HepG2 (cell line): Measurements from ENCODE around the gene CFAP97D1. TPM values are rescaled to one million over a fixed set of nuclear protein-coding genes. Genes with fewer than 3 reads are reported as not detected.

Experiments used
- ARID2 ChIP-seq: sonication (generic); formaldehyde crosslinking; IDR thresholded peaks from 2 replicates; pipeline ENCODE4 v1.8.1; 2022; ENCODE audit warnings: mild to moderate bottlenecking, missing genetic modification reagents, borderline replicate concordance
- HDAC1 ChIP-seq: sonication (generic); formaldehyde crosslinking; IDR thresholded peaks from 2 replicates; pipeline ENCODE4 v1.5.1; 2020; ENCODE audit warnings: mild to moderate bottlenecking, missing genetic modification reagents
- HOXD1 ChIP-seq: sonication (generic); formaldehyde crosslinking; IDR thresholded peaks from 2 replicates; pipeline ENCODE4 v1.5.0; 2020; ENCODE audit warnings: missing genetic modification reagents
- RARA ChIP-seq: IDR thresholded peaks from 2 replicates; pipeline ENCODE4 v1.6.1; 2016; ENCODE audit warnings: missing genetic modification reagents, missing compliant biosample characterization
- RARG ChIP-seq: sonication (generic); formaldehyde crosslinking; IDR thresholded peaks from 2 replicates; pipeline ENCODE4 v1.4.0; 2020; ENCODE audit warnings: low read depth, mild to moderate bottlenecking, missing genetic modification reagents
- RFX1 ChIP-seq: fragments of 450-650 bp; IDR thresholded peaks from 2 replicates; pipeline ENCODE4 v1.6.1; 2017
- SMAD1 ChIP-seq: sonication (generic); formaldehyde crosslinking; IDR thresholded peaks from 2 replicates; pipeline ENCODE4 v1.4.0; 2020; ENCODE audit warnings: missing genetic modification reagents, low read depth, mild to moderate bottlenecking, borderline replicate concordance
- SP5 ChIP-seq: IDR thresholded peaks from 2 replicates; pipeline ENCODE4 v1.6.1; 2016; ENCODE audit warnings: low read depth, borderline replicate concordance
- THAP11 ChIP-seq: IDR thresholded peaks from 2 replicates; pipeline ENCODE4 v1.6.1; 2016; ENCODE audit warnings: missing biosample characterization, missing genetic modification reagents
- TOPORS ChIP-seq: sonication (generic); formaldehyde crosslinking; IDR thresholded peaks from 2 replicates; pipeline ENCODE4 v1.8.0; 2023; ENCODE audit warnings: mild to moderate bottlenecking, missing genetic modification reagents
- U2AF2 ChIP-seq: fragments of 200-400 bp; formaldehyde crosslinking; IDR thresholded peaks from 2 replicates; pipeline ENCODE4 v1.6.1; 2017; ENCODE audit warnings: low read depth, mild to moderate bottlenecking, low read length
- ZBTB7A ChIP-seq: sonication (generic); formaldehyde crosslinking; IDR thresholded peaks from 2 replicates; pipeline ENCODE4 v1.8.0; 2022; ENCODE audit warnings: mild to moderate bottlenecking, missing genetic modification reagents
- ZFP90 ChIP-seq: sonication (generic); formaldehyde crosslinking; IDR thresholded peaks from 2 replicates; pipeline ENCODE4 v1.8.0; 2022; ENCODE audit warnings: missing genetic modification reagents, mild to moderate bottlenecking, inconsistent platforms, borderline replicate concordance
- ZMAT3 ChIP-seq: sonication (generic); formaldehyde crosslinking; conservative IDR thresholded peaks from 2 replicates; pipeline ENCODE4 v1.7.0; 2021; ENCODE audit warnings: missing genetic modification reagents
- ZNF333 ChIP-seq: sonication (generic); formaldehyde crosslinking; IDR thresholded peaks from 2 replicates; pipeline ENCODE4 v1.4.0; 2020; ENCODE audit warnings: mild to moderate bottlenecking, missing genetic modification reagents, borderline replicate concordance
- ZNF564 ChIP-seq: sonication (generic); formaldehyde crosslinking; IDR thresholded peaks from 2 replicates; pipeline ENCODE4 v1.8.1; 2023; ENCODE audit warnings: mild to moderate bottlenecking, missing genetic modification reagents
- ZNF598 ChIP-seq: sonication (generic); formaldehyde crosslinking; IDR thresholded peaks from 2 replicates; pipeline ENCODE4 v1.5.1; 2020; ENCODE audit warnings: mild to moderate bottlenecking, missing genetic modification reagents, borderline replicate concordance
- ZNF614 ChIP-seq: IDR thresholded peaks from 2 replicates; pipeline ENCODE4 v1.6.1; 2018; ENCODE audit warnings: missing biosample characterization, missing genetic modification reagents, inconsistent platforms, borderline replicate concordance
- ZNF629 ChIP-seq: sonication (generic); formaldehyde crosslinking; conservative IDR thresholded peaks from 2 replicates; pipeline ENCODE4 v1.5.0; 2020; ENCODE audit warnings: missing genetic modification reagents
- ZNF678 ChIP-seq: sonication (generic); formaldehyde crosslinking; IDR thresholded peaks from 2 replicates; pipeline ENCODE4 v1.4.0; 2020; ENCODE audit warnings: mild to moderate bottlenecking, missing genetic modification reagents
- ZNF776 ChIP-seq: sonication (generic); formaldehyde crosslinking; IDR thresholded peaks from 2 replicates; pipeline ENCODE4 v1.4.0; 2020; ENCODE audit warnings: mild to moderate bottlenecking, missing genetic modification reagents
- ZNF777 ChIP-seq: sonication (generic); formaldehyde crosslinking; IDR thresholded peaks from 2 replicates; pipeline ENCODE4 v1.4.0; 2020; ENCODE audit warnings: missing genetic modification reagents
- polyA plus RNA-seq, 8 experiments: library from polyadenylated mRNA; depleted of rRNA in 3 of 8; stranded (reverse) in 7 of 8; unstranded in 1 of 8; fragments of >200 nt; fragmentation: Illumina TruSeq in 4 of 8; extraction: Trizol in 4 of 8; gene quantifications; 2 replicates each; pipeline versions ENCODE4 v1.2.1 to v1.2.3, GENCODE V29; 2011 to 2016; ENCODE audit warnings: low read depth in 4 of 8, missing spikeins in 1 of 8, mixed read lengths in 1 of 8; ENCODE audit not compliant: insufficient read depth in 1 of 8
- total RNA-seq, 5 experiments: library from RNA; depleted of rRNA; stranded (reverse); fragments of >200 nt; fragmentation: Illumina TruSeq; extraction: Trizol; gene quantifications; 2 replicates each; pipeline ENCODE4 v1.2.3, GENCODE V29; 2016; ENCODE audit warnings: low read depth in 1 of 5
- TF ChIP-seq, protein P1 (sequence below): sonication (generic); formaldehyde crosslinking; IDR thresholded peaks from 2 replicates; pipeline ENCODE4 v1.5.0; 2020; ENCODE audit warnings: mild to moderate bottlenecking, missing genetic modification reagents
- TF ChIP-seq, protein P2 (sequence below): sonication (generic); formaldehyde crosslinking; IDR thresholded peaks from 2 replicates; pipeline ENCODE4 v1.5.1; 2020; ENCODE audit warnings: missing genetic modification reagents, mild to moderate bottlenecking, borderline replicate concordance
- TF ChIP-seq, protein P3 (sequence below), 2 experiments: fragments of 450-650 bp in 1 of 2; sonication (generic) in 1 of 2; formaldehyde crosslinking; IDR thresholded peaks; 2 replicates each; pipeline versions ENCODE4 v1.5.0 to v1.8.0; 2020 to 2022; ENCODE audit warnings: mild to moderate bottlenecking in 1 of 2, missing genetic modification reagents in 1 of 2
- TF ChIP-seq, protein P4 (sequence below): sonication (generic); formaldehyde crosslinking; IDR thresholded peaks from 2 replicates; pipeline ENCODE4 v1.4.0; 2020; ENCODE audit warnings: mild to moderate bottlenecking, missing genetic modification reagents

The CFAP97D1 gene
- total and polyA plus RNA-seq, 2 of the 13 experiments (the other 11 are each of a cell fraction or from before 2014, with no cell fraction given) = 0.02 TPM; not detected in 1

DNA sequence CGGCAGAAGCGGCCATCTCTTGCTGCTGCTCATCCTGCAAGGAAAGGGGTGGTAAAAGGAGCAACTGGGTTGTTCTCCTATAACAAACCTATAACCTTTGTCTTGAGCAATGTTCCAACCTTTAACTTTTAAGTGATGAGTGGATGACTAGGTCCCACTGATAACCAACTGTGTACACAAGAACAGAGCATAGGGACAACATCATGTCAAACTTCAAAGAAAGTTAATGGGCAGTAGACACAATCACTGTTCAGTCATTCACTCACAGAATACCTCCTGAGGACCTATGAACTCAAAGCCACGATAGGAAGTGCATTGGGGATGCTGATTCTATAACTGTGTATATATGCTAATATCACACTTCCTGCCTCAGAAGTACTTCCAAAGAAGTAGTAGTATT is 21.6 kb downstream of the CFAP97D1 start (continued):
- TF ChIP-seq, protein P1, sequence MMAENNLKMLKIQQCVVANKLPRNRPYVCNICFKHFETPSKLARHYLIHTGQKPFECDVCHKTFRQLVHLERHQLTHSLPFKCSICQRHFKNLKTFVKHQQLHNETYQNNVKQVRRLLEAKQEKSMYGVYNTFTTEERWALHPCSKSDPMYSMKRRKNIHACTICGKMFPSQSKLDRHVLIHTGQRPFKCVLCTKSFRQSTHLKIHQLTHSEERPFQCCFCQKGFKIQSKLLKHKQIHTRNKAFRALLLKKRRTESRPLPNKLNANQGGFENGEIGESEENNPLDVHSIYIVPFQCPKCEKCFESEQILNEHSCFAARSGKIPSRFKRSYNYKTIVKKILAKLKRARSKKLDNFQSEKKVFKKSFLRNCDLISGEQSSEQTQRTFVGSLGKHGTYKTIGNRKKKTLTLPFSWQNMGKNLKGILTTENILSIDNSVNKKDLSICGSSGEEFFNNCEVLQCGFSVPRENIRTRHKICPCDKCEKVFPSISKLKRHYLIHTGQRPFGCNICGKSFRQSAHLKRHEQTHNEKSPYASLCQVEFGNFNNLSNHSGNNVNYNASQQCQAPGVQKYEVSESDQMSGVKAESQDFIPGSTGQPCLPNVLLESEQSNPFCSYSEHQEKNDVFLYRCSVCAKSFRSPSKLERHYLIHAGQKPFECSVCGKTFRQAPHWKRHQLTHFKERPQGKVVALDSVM = no peak
- TF ChIP-seq ZNF598 (CRISPR knock-in tag) (no peak), SMAD1 (CRISPR knock-in tag) (no peak), ZBTB7A (no peak), ZNF333 (no peak), ZNF614 (peak; percentile 86), U2AF2 (no peak), RARG (CRISPR knock-in tag) (no peak), RFX1 (no peak), ZNF777 (CRISPR knock-in tag) (no peak), TOPORS (CRISPR knock-in tag) (no peak), ZNF629 (CRISPR knock-in tag) (peak; percentile 54; the same call in 1 of the 2 replicates), ZMAT3 (CRISPR knock-in tag) (no peak), ZNF776 (CRISPR knock-in tag) (no peak), HOXD1 (CRISPR knock-in tag) (peak; percentile 81; the same call in 1 of the 2 replicates), SP5 (peak; percentile 80; the same call in 1 of the 2 replicates), THAP11 (CRISPR knock-in tag) (peak; percentile 61), RARA (CRISPR knock-in tag) (peak; percentile 90), ZNF564 (CRISPR knock-in tag) (no peak), HDAC1 (CRISPR knock-in tag) (peak; percentile 96), ZFP90 (CRISPR knock-in tag) (no peak), ZNF678 (no peak), ARID2 (CRISPR knock-in tag) (peak; percentile 89)
- TF ChIP-seq, protein P2, sequence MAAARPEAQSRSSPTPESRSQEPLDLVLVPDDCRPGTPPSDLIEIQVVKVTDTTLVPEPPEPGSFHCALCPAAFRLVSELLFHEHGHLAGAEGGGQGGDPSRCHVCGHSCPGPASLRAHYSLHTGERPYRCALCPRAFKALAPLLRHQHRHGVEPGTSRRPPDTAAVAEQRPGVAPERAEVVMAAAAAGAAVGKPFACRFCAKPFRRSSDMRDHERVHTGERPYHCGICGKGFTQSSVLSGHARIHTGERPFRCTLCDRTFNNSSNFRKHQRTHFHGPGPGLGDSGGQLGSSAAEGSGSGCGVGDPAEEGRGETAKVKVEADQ (CRISPR knock-in tag) = no peak
- TF ChIP-seq, protein P3, sequence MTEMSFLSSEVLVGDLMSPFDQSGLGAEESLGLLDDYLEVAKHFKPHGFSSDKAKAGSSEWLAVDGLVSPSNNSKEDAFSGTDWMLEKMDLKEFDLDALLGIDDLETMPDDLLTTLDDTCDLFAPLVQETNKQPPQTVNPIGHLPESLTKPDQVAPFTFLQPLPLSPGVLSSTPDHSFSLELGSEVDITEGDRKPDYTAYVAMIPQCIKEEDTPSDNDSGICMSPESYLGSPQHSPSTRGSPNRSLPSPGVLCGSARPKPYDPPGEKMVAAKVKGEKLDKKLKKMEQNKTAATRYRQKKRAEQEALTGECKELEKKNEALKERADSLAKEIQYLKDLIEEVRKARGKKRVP (CRISPR knock-in tag; IDR thresholded peaks at IDR 0.05) = peak in 1 of 2 experiments; percentile 63; a peak in 1 of 4 replicates
- TF ChIP-seq, protein P4, sequence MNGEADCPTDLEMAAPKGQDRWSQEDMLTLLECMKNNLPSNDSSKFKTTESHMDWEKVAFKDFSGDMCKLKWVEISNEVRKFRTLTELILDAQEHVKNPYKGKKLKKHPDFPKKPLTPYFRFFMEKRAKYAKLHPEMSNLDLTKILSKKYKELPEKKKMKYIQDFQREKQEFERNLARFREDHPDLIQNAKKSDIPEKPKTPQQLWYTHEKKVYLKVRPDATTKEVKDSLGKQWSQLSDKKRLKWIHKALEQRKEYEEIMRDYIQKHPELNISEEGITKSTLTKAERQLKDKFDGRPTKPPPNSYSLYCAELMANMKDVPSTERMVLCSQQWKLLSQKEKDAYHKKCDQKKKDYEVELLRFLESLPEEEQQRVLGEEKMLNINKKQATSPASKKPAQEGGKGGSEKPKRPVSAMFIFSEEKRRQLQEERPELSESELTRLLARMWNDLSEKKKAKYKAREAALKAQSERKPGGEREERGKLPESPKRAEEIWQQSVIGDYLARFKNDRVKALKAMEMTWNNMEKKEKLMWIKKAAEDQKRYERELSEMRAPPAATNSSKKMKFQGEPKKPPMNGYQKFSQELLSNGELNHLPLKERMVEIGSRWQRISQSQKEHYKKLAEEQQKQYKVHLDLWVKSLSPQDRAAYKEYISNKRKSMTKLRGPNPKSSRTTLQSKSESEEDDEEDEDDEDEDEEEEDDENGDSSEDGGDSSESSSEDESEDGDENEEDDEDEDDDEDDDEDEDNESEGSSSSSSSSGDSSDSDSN (CRISPR knock-in tag) = no peak
